ENCODE data around the gene UFD1.

DNA sequence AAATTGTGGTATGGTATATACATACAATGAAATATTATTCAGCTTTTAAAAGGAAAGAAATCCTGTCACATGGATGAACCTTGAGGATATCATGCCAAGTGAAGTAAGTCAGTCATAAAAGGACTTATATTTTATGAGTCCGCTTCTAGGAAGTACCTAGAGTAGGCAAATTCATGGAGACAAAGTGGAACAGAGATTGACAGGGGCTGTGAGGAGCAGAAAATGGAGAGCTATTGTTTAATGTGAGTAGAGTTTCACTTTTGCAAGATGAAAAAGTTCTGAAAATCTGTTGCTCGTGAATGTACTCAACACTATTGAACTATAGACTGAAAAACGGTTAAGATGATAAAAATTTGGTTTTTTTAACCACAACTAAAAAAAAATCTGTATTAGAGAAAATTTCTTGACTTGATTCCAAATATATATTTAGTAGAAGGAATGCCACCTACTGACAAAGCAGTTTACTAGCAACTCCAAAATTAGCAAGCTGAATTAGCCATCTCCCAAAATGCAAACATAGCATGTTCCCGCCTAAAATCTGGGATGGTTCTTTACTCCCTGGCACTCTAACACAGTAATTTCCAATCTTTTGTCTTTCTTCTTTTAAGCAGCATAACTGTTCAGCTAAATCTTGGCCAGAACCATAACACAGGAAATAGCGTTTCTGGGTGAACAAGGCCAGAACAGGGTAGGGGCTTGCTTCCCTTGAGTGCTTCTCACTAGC, 1.5 kb downstream of the UFD1 start:
- TF ChIP-seq, protein P1, sequence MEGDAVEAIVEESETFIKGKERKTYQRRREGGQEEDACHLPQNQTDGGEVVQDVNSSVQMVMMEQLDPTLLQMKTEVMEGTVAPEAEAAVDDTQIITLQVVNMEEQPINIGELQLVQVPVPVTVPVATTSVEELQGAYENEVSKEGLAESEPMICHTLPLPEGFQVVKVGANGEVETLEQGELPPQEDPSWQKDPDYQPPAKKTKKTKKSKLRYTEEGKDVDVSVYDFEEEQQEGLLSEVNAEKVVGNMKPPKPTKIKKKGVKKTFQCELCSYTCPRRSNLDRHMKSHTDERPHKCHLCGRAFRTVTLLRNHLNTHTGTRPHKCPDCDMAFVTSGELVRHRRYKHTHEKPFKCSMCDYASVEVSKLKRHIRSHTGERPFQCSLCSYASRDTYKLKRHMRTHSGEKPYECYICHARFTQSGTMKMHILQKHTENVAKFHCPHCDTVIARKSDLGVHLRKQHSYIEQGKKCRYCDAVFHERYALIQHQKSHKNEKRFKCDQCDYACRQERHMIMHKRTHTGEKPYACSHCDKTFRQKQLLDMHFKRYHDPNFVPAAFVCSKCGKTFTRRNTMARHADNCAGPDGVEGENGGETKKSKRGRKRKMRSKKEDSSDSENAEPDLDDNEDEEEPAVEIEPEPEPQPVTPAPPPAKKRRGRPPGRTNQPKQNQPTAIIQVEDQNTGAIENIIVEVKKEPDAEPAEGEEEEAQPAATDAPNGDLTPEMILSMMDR (conservative IDR thresholded peaks at IDR 0.05 in 1 of 2, IDR thresholded peaks at IDR 0.05 in 1 of 2; ENCODE audit: extremely low read depth in 1 of 2, insufficient read depth in 1 of 2, low read depth in 1 of 2, low read length in 2 of 2) = peak; percentile 7 to 26
- TF ChIP-seq EZH2 (IDR thresholded peaks at IDR 0.05; ENCODE audit: borderline replicate concordance, low read length) = no peak
